B cell (primary cell): ENCODE data around the gene SPAG7. TPM values are rescaled to one million over a fixed set of nuclear protein-coding genes. Genes with fewer than 3 reads are reported as not detected.

Experiments used
- ATAC-seq: fragments of 200-7000 bp; cut with Tn5 transposase; one replicate; pipeline ENCODE4 v1.10.0; 2021; ENCODE audit warnings: low read depth, mild to moderate bottlenecking, moderate number of reproducible peaks, moderate library complexity
- CTCF ChIA-PET: fragments of 350-600 bp; sonication (Branson Sonifier 250); formaldehyde crosslinking; loops from one replicate; lab custom pipeline; 2021; ENCODE audit warnings: antibody characterized with exemption, inconsistent platforms; lab: Charles Lee
- POLR2A ChIA-PET: fragments of 350-600 bp; sonication (Branson Sonifier 250); formaldehyde crosslinking; loops from one replicate; lab custom pipeline; 2021; ENCODE audit warnings: antibody characterized with exemption; lab: Charles Lee
- DNase-seq: peaks from one replicate; pipeline ENCODE4 v3.0.0; 2013
- H2AFZ ChIP-seq: 2 replicates; pipeline ENCODE4 v1.6.1; 2012; ENCODE audit warnings: mild to moderate bottlenecking, low read depth, low read length; ENCODE audit not compliant: insufficient read depth, poor library complexity, severe bottlenecking
- H3K27ac ChIP-seq, 2 donors: 1 replicate in 1 of 2; 2 replicates in 1 of 2; pipeline ENCODE4 v1.5.1; 2012 to 2013; ENCODE audit warnings: low read length in 2 of 2, mild to moderate bottlenecking in 2 of 2, moderate library complexity in 1 of 2
- H3K27me3 ChIP-seq, 4 experiments: fragments of 200-600 bp in 1 of 4; sonication (generic) in 1 of 4; replicated peaks in 1 of 4; 1 replicate in 2 of 4; 2 replicates in 2 of 4; pipeline versions ENCODE4 v1.6.1 to v1.7.0; 2013 to 2016; ENCODE audit warnings: low read length in 3 of 4, mild to moderate bottlenecking in 2 of 4, mixed read lengths in 1 of 4, moderate library complexity in 1 of 4; ENCODE audit not compliant: insufficient read depth in 4 of 4, control insufficient read depth in 3 of 4; ENCODE audit errors: control extremely low read depth in 1 of 4
- H3K36me3 ChIP-seq, 2 experiments: replicated peaks in 1 of 2; 1 replicate in 1 of 2; 2 replicates in 1 of 2; pipeline versions ENCODE4 v1.6.1 to v1.7.1; 2013; ENCODE audit warnings: low read length in 1 of 2; ENCODE audit not compliant: insufficient read depth in 2 of 2, control insufficient read depth in 1 of 2; ENCODE audit errors: control extremely low read depth in 1 of 2, extremely low read depth in 1 of 2
- H3K4me1 ChIP-seq, 2 donors: fragments of 200-600 bp in 1 of 2; sonication (generic) in 1 of 2; 1 replicate in 1 of 2; 2 replicates in 1 of 2; pipeline versions ENCODE4 v1.5.1 to v1.6.1; 2013 to 2017; ENCODE audit warnings: low read length in 2 of 2; ENCODE audit not compliant: control insufficient read depth in 2 of 2, insufficient read depth in 2 of 2
- H3K4me2 ChIP-seq: replicated peaks from 2 replicates; pipeline ENCODE3; 2012; ENCODE audit warnings: mild to moderate bottlenecking, low read depth, low read length; ENCODE audit not compliant: poor library complexity, severe bottlenecking
- H3K4me3 ChIP-seq, 5 experiments: fragments of 200-600 bp in 1 of 5; sonication (generic) in 1 of 5; 1 replicate in 3 of 5; 2 replicates in 2 of 5; pipeline versions ENCODE4 v1.5.1 to v1.7.0; 2011 to 2016; ENCODE audit warnings: low read length in 4 of 5, mild to moderate bottlenecking in 4 of 5, low read depth in 2 of 5, control low read depth in 1 of 5, moderate library complexity in 1 of 5; ENCODE audit not compliant: insufficient read depth in 1 of 5; ENCODE audit errors: control extremely low read depth in 1 of 5, extremely low read depth in 1 of 5
- H3K79me2 ChIP-seq: fragments of 200-600 bp; sonication (generic); one replicate; pipeline ENCODE4 v1.6.0; 2016; ENCODE audit warnings: low read length; ENCODE audit not compliant: control insufficient read depth, insufficient read depth
- H3K9ac ChIP-seq: fragments of 200-600 bp; sonication (generic); 2 replicates; pipeline ENCODE4 v1.6.1; 2017; ENCODE audit warnings: mild to moderate bottlenecking, low read length, moderate library complexity
- H3K9me3 ChIP-seq, 3 donors: one replicate each; pipeline versions ENCODE4 v1.6.1 to v1.7.1; 2013; ENCODE audit warnings: low read length in 2 of 3; ENCODE audit not compliant: control insufficient read depth in 2 of 3, insufficient read depth in 1 of 3; ENCODE audit errors: control extremely low read depth in 1 of 3
- H4K20me1 ChIP-seq: 2 replicates; pipeline ENCODE4 v1.6.0; 2012; ENCODE audit warnings: mild to moderate bottlenecking, low read length; ENCODE audit not compliant: insufficient read depth, control insufficient read depth, poor library complexity, severe bottlenecking
- H3K27ac Mint-ChIP-seq: one replicate; pipeline ENCODE4 v1.8.0; 2021; ENCODE audit warnings: mixed read lengths
- H3K27me3 Mint-ChIP-seq: one replicate; pipeline ENCODE4 v1.8.0; 2021; ENCODE audit warnings: mixed read lengths
- H3K4me1 Mint-ChIP-seq: one replicate; pipeline ENCODE4 v1.8.0; 2021; ENCODE audit warnings: mixed read lengths
- H3K4me3 Mint-ChIP-seq: one replicate; pipeline ENCODE4 v1.8.0; 2021; ENCODE audit warnings: mixed read lengths
- H3K9me3 Mint-ChIP-seq: one replicate; pipeline ENCODE4 v1.8.0; 2022; ENCODE audit warnings: mixed read lengths; ENCODE audit not compliant: insufficient read depth
- EZH2 ChIP-seq: IDR thresholded peaks from 2 replicates; pipeline ENCODE4 v1.6.1; 2012; ENCODE audit warnings: borderline replicate concordance, low read depth, mild to moderate bottlenecking, moderate library complexity, low read length; ENCODE audit not compliant: insufficient read depth, poor library complexity, severe bottlenecking
- WGBS: methylation state at CpG from one replicate; pipeline ENCODE4 v1.1.5; 2013; ENCODE audit warnings: missing lambda C conversion rate; ENCODE audit not compliant: insufficient coverage; 5-methylcytosine and 5-hydroxymethylcytosine counted together
- intact Hi-C: fragments of 100-400 bp; cut with micrococcal nuclease; formaldehyde crosslinking; loops from one replicate; pipeline ENCODE4 v1.10.0; 2022
- polyA plus RNA-seq: library from polyadenylated mRNA; depleted of rRNA; stranded (reverse); fragments of >200 nt; gene quantifications from 2 replicates; pipeline ENCODE4 v1.2.3, GENCODE V29; 2012
- total RNA-seq, 2 donors: library from RNA; stranded (reverse); fragments of 120-200 nt in 1 of 2; gene quantifications; 1 replicate in 1 of 2; 2 replicates in 1 of 2; pipeline versions ENCODE4 v1.2.3 to v1.2.4, GENCODE V29; 2013 to 2022
- TF ChIP-seq, protein P1 (sequence below): fragments of 200-600 bp; IDR thresholded peaks from one replicate; pipeline ENCODE4 v1.8.0; 2022; ENCODE audit warnings: antibody characterized with exemption, mild to moderate bottlenecking

The SPAG7 gene
- total and polyA plus RNA-seq, 2 donors (not counting 1 experiment from before 2014, with no cell fraction given) = 43.4 to 52.5 TPM

DNA sequence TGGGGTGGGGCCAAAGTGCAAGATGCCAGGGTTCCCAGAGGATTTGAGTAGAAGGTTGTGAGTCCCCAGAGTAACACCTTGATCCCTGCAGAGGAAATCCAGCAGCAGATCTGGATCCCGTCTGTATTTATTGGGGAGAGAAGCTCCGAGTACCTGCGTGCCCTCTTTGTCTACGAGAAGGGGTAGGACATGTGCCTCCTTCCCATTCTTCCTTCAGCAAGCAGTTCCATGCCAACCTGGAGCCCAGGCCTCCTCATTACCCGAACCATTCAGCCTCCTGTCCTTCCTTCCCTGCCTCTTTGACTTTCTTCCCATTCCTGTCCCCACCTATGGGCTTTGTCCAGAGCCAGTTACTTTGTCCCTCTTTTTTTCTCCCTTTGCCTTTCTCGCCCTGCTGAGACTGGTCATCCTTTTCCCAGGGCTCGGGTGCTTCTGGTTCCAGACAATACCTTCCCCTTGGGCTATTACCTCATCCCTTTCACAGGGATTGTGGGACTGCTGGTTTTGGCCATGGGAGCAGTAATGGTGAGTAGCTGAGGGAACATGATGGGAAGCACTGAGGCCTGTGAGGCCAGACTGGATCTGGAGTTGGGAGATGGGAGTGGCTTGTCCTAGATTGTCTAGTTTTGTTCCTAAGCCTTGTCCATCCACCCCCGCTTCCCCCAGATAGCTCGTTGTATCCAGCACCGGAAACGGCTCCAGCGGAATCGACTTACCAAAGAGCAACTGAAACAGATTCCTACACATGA, 24.7 kb downstream of the SPAG7 start:
- no peak for TF ChIP-seq EZH2
- TF ChIP-seq, protein P1, sequence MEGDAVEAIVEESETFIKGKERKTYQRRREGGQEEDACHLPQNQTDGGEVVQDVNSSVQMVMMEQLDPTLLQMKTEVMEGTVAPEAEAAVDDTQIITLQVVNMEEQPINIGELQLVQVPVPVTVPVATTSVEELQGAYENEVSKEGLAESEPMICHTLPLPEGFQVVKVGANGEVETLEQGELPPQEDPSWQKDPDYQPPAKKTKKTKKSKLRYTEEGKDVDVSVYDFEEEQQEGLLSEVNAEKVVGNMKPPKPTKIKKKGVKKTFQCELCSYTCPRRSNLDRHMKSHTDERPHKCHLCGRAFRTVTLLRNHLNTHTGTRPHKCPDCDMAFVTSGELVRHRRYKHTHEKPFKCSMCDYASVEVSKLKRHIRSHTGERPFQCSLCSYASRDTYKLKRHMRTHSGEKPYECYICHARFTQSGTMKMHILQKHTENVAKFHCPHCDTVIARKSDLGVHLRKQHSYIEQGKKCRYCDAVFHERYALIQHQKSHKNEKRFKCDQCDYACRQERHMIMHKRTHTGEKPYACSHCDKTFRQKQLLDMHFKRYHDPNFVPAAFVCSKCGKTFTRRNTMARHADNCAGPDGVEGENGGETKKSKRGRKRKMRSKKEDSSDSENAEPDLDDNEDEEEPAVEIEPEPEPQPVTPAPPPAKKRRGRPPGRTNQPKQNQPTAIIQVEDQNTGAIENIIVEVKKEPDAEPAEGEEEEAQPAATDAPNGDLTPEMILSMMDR = no peak
- Histone ChIP-seq H3K9ac (no peak overlapping the region), H2AFZ (no peak overlapping the region), H4K20me1 (peaks cover 39% of the 10 kb centered on the region), H3K27me3 (no peaks in the 10 kb centered on the region), H3K4me3 (no peak overlapping the region), H3K27ac (peak overlapping the region; percentile 30 to 93), H3K4me2 (peak overlapping the region; percentile 98), H3K79me2 (peaks cover 76% of the 10 kb centered on the region), H3K36me3 (peaks cover 0 to 48% of the 10 kb centered on the region in 2 experiments), H3K9me3 (no peaks in the 10 kb centered on the region), H3K4me1 (peaks cover 68 to 80% of the 10 kb centered on the region in 2 donors)
- ChIA-PET CTCF (interaction anchor here (0.6 to 1.7 kb wide), 3 partner anchors 34 to 270 kb away, joined by 3 to 5 read pairs (median 3); no protein-coding TSS in a partner anchor), POLR2A (interaction anchor here (2.7 kb wide), 1 partner anchor 24 kb away, joined by 9 read pairs; the partner anchor contains the start of gene SPAG7)
- intact Hi-C loops = loop anchor here (5.0 to 10.0 kb wide), 3 partner anchors 136 to 302 kb away; partner anchors contain the start of genes PLD2 and ZNF594
- peaks cover 78% of the 10 kb centered on the region for H3K4me1 Mint-ChIP-seq
- WGBS = 96% methylated on average over 6 of the region's 13 CpGs
- H3K4me3 Mint-ChIP-seq = peak overlapping the region; percentile 29
- no peaks in the 10 kb centered on the region for H3K27me3 Mint-ChIP-seq
- no peak for DNase-seq
- peak overlapping the region; percentile 95 for H3K27ac Mint-ChIP-seq
- no peak for ATAC-seq
- no peaks in the 10 kb centered on the region for H3K9me3 Mint-ChIP-seq

DNA sequence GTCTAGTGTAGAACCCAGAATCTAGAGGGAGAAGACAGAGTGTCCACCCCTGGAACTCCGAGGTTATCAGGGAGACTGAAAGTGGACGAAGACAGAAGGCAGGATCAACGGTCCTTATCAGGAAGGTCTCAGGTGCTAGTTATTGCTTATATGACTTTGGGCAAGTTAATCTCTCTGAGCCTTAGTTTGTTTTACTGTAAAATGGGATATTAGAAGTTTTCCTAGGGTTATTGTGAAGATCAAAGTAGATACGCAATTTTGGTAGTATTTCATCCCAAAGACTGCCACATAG, 26.4 kb downstream of the SPAG7 start:
- H3K27me3 Mint-ChIP-seq = no peaks in the 10 kb centered on the region
- POLR2A ChIA-PET = interaction anchor here (2.5 to 2.6 kb wide), 2 partner anchors 26 to 46 kb away, joined by 11 to 25 read pairs; partner anchors contain the start of genes CAMTA2 and SPAG7
- Histone ChIP-seq H3K27me3 (no peaks in the 10 kb centered on the region), H3K79me2 (peaks cover 60% of the 10 kb centered on the region), H2AFZ (peak overlapping the region; percentile 78), H3K4me1 (peaks cover 63 to 71% of the 10 kb centered on the region in 2 donors), H3K4me2 (peak overlapping the region; percentile 99), H3K9me3 (no peaks in the 10 kb centered on the region), H3K36me3 (peaks cover 0 to 56% of the 10 kb centered on the region in 2 experiments), H4K20me1 (peaks cover 24% of the 10 kb centered on the region), H3K4me3 (peak overlapping the region; percentile 83 to 100 (median 86)), H3K27ac (peak overlapping the region; percentile 84 to 87), H3K9ac (peak overlapping the region; percentile 86)
- 32% methylated on average over 3 of the region's 4 CpGs for WGBS
- H3K9me3 Mint-ChIP-seq = no peaks in the 10 kb centered on the region
- peaks cover 71% of the 10 kb centered on the region for H3K4me1 Mint-ChIP-seq
- peak overlapping the region; percentile 89 for H3K4me3 Mint-ChIP-seq
- CTCF ChIA-PET = no interaction called here
- intact Hi-C loops = loop anchor here (2.0 to 10.0 kb wide), 4 partner anchors 56 to 304 kb away; partner anchors contain the start of genes INCA1, KIF1C, PLD2 and ZNF594
- DNase-seq (no peak), ATAC-seq (no peak)
- TF ChIP-seq, protein P1 = no peak
- no peak for TF ChIP-seq EZH2
- peak overlapping the region; percentile 95 for H3K27ac Mint-ChIP-seq
